Measurements from ENCODE around the gene KCNQ1.

The KCNQ1 gene

DNA sequence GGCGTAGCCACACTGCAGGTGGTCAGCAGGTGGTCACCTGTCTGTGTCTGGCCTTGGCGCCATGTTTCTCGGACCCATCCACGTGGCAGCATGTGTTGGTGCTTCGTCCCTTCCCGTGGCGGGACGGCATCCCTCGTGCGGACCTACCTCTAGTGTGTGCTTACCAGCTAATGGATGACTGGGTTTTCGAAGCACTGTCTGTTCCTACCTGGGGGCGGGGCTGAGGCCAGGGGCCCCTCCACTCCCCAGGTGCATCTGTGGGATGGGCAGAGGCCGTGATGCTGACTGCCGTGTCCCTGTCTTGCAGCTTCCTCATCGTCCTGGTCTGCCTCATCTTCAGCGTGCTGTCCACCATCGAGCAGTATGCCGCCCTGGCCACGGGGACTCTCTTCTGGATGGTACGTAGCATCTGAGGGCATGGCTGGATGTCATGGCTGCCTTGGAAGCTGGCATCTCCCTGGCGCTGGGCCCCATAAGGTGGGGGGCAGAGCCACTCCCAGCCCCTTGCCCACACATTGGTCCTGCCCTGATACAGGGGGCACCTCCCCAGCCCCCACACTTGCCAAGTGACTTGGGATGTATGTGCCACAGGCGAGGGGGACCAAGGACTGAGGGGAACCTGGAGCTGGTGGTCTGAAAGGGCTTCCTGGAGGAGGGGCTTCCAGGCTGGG is 82.9 kb downstream of the KCNQ1 start:
- DNase-seq, result no peak

GRCh38 chr11:2528301-2529050 is 83.7 kb downstream of the KCNQ1 start:
- no peak for DNase-seq

- DNase-seq, result no peak
These were observed 84.4 kb downstream of the KCNQ1 start for GRCh38 chr11:2529173-2529572.

- no peak for DNase-seq
These were observed 84.8 kb downstream of the KCNQ1 start for GRCh38 chr11:2529636-2530035.

DNA sequence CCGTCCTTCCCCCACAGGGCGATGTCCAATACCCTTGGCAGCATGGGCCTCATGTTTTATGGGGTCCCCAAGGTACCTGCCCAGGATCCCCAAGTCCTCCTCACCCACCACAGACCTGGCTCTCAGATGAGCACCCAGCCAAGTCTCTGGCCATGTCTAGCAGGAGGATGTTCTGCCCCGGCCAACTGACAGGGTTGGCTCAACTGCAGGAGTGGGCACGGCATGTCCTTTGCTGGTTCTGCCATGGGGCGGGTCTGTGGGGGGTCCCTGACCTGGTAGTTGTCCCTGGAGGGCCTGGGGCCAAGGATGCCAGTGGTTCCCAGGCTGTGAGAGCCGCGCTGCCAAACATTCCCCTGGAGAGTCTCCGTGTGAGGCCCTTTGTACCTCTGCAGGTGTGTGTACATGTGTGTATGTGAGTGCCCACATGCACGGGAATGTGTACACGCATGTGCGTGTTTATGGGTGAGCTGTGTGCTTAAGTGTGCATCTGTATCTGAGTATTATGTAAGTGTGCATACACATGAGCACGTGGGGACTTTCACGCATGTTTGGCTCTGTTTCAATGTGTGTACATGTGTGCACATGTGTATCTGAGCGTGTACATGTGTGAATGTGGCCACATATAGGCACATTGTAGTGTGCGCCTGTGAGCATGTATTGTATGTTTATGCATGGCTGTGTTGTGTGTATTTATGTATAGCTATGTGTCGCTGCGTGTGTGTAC is 85.5 kb downstream of the KCNQ1 start:
- DNase-seq, result no peak

DNA sequence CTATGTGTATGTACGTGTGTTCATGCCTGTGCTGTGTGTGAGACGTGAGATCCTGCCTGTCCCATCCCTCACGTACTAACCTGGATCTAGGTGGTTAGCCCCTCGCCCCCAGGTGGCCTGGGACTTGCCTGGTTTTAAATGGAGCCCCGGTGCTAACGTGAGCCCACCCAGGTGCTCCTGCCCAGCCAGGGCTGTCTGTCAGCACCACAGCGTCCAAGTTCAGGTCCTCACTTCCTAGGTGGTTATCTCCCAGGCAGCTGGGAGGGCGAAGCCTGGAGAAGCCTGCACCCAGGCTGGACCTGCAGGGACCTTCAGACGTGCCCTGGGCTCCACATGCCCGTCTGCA is 86.0 kb downstream of the KCNQ1 start:
- no peak for DNase-seq

DNA sequence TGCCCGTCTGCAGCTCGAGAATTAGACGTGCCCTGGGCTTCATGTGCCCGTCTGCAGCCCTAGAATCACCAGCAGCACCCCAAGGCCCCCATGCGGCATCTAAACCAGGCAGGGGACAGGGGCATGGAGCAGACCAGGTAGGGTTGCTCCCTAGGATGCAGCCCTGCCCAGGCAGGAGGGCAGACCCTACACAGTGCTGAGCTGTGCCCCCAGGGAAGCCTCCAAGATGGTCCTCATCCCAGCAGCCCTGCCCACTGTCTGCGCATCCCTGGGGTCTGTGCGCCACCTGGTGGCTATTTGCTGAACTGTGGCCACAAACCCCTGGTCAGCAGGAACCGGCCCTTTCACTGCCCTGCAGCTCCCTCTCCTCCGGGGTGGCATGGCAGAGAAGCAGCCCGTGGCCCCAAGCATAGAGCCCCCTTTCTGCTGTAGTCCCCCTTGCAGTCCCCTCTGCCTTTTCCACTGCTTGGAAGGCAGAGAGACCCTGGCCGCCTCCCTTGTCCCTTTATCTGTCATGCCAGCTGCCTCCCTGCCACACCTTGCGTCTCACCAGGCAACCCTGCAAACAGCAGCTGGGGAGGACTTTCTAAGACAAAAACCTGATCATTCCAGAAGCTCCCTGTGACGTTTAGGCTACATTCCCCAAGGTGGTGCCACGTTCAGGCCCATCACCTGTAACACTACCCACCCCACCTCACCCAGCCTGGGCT is 86.6 kb downstream of the KCNQ1 start:
- peak; percentile 53 for DNase-seq

GRCh38 chr11:2531987-2532703 is 87.3 kb downstream of the KCNQ1 start:
- no peak for DNase-seq

- DNase-seq, result peak; percentile 85
These were observed 88.1 kb downstream of the KCNQ1 start for GRCh38 chr11:2532704-2533586.

DNA sequence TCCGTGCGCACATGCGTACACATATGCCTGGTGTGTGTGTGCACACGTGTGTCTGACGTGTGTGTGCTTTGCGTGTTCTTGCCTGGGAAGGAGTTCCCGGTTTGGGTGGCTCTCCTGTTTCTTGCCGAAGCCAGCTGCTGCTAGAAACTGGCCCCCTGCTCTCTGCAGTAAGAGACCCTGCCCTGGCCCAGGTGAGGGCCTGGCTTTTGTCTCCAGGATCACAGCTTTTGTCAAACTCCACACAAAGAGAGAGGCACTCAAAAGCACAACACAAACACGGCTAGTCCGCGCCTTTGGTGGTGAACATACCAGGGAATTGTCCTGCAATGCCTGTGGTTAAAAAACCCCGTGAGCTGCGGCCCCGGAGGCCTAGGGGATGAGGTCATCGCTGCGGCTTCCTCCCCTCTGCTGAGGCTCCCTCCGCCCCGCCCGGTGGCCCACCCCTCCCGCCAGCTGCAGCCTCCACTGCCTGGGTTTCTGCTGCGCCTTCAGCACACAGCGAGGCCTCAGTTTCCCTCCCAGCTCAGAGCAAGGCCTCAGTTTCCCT is 88.9 kb downstream of the KCNQ1 start:
- DNase-seq, result no peak

DNA sequence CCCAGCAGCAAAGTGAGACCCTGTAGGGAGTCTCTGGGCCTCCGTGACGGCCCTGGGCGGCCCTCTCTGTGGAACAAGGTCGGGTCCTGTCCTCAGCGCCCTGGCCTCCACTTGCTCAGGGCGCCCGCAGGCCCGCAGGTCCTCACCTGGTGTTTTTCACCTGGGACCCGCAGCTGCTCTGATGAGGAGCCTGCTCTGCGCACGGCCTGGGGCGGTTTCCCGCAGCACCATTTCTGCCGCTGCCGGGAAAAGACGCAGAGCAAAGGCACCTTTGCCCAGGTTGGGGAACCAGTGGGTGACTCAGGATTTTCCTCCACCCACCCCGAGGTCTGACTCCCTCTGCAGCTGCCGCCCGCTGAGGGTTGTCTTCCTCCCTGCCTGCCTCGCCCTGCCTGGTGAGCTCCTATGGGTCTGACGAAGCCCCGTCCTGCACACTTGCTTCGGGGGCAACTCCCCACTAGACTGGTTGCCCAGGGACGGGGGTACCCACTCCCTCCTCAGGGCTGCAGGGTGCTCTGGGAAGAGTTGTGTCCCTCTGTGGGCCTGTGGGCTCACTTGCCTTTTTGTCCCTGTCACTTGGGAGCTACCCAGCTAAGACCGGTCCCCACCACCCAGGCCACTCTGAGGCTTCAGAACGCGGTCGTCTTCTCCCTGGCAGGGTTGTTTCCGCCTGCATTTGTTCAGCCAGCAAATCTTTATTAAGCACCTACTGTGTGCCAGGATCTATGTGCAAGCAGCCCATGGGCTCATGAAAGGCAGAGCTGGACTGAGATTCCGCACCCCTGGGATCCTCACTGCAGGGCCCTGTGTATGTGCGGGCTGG is 89.5 kb downstream of the KCNQ1 start:
- no peak for DNase-seq

DNA sequence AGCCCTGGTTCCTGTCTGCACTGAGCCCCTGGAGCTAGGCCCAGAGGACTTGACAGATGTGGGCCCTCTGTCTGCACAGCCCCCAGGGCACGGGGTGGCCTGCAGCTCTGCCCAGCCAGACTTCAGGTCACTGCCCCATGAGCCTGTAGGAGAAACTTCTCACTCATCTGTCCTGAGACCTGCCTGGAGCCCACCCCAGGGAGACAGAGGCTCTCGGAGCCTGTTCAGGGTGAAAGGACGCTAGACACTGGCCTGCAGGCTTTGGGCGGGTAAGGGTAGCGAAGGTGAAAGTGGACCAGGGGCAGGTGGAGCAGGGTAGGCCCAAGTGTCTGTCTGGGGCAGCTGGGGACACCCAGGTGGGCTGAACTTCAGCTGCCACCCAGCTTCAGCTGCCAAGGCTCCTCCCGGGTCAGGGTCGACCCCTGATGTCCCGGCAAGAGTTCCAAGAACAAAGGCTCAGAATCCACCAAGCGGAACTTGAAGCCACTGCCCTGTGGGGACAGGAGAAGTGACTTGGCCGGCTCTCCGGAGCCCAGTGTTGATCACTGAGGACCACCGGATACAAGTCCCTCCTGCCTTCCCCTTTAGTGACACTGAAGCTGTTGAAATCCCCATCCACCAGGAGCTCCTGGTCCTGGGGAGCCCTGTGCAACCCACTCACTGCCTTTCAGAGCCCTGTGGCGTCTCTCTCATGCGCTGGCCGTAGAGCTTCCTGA is 90.3 kb downstream of the KCNQ1 start:
- no peak for DNase-seq

DNA sequence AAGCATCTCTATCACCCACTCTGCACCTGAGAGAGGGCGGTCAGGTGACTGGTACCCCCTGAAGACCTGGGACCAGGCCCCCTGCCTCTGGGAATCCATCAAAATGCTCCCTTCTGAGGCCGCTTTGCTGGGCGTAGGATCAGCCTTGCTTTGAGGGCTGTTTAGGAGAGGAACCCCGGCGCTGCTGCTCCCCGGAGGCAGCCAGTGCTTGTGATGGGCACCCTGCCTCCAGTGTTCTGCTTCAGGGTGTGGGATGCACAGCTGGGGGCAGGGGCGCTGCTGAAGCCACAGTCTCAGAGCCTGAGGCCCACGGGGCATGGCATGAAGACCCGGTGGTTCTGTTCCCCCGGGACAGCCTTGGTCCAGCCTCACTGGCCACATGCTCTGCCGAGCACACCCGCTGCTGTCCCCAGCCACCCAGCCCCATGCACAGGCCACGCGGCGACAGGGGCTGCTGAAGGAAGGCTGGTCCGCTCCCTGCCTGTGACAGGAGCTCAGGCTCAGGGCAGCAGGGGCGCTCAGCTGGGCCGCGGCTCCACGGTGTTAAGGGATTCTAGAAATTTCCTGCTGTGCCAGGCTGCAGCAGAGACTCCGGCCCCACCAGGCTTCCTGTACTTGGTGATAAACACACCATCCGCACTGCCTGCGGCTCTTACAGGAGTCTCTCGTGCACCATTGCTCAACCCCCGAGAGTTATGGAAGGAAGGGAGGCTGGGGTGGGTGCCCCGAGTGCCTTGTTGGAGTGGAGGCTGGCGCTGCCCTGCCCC is 91.0 kb downstream of the KCNQ1 start:
- no peak for DNase-seq

- DNase-seq, result no peak
These were observed 91.7 kb downstream of the KCNQ1 start for GRCh38 chr11:2536440-2536989.

GRCh38 chr11:2537010-2537705 is 92.3 kb downstream of the KCNQ1 start:
- DNase-seq, result no peak

- DNase-seq, result no peak
These were observed 93.3 kb downstream of the KCNQ1 start for GRCh38 chr11:2537896-2538724.

GRCh38 chr11:2538951-2539350 is 94.1 kb downstream of the KCNQ1 start:
- no peak for DNase-seq

Data from effector CD8-positive, alpha-beta T cell (primary cell).